Activated naive CD8-positive, alpha-beta T cell treated with anti-CD3 and anti-CD28 coated beads, Interleukin-2, amount 50 U/mL, for 16 hours (primary cell): ENCODE data around the gene TTLL9.

ENCODE experiments used
- DNase-seq: peaks from one replicate; pipeline ENCODE4 v3.0.0-alpha.2; 2020; ENCODE audit warnings: low read depth, low spot score

TTLL9 gene

DNA sequence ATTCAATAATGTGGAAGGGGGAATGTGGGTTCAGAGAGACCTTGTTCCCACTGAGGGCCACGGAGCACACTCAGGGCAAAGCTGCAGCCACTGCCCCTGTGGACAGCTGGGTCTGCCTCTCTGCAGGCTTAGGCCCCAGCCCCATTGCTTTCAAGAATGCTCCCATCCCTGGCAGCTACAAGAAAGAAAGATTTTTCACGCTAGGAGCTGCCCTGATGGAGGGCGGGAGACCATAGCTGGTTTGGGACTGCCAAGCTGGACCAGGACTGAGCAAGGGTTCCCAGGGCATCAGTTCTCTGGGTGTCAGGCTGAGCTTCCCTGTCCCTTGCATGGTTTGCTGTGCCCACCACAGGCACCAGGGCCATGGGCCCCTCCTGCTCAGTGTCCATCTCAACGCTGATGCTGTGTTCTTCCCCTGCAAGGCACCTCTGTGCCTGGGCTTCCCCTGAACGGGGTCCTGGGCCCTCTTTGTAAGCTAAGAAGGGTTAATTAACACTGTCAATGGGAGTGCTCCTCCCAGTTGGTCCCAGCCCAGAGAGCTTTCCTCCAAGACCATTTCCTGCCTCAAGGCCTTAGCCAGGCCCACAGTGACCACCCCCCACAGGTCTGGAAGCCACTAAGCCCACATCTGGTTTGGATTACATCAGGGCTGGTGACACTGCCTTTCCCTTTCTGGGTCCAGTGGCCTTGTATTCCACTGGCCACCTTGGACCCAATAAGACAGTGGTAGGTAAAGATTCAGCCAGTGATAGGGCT, 33.4 kb upstream of the TTLL9 start:
- no peak for DNase-seq

DNA sequence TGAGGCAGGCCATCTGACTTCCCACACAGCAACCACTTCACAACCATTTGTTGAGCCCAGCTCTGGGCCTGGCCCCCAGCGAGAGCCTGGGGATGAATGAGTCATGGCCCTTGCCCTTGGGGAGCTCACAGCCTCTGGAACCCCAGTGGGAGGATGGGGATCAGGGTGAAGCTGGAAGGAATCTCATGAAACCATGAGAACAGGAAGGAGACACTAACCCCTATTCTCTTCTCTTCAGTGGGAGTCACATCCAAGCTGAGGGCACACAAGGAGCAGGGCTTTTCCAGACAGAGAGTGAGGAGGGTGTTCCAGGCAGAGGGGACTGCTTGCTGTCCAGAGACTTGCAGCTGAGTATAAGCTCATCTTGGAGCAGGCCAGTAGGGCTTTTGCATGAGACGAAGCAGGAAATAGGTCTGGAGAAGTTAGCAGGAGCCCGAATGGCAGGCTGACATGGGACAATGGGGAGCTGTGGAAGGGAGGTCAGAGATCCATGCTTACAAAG, 32.5 kb upstream of the TTLL9 start:
- no peak for DNase-seq

DNA sequence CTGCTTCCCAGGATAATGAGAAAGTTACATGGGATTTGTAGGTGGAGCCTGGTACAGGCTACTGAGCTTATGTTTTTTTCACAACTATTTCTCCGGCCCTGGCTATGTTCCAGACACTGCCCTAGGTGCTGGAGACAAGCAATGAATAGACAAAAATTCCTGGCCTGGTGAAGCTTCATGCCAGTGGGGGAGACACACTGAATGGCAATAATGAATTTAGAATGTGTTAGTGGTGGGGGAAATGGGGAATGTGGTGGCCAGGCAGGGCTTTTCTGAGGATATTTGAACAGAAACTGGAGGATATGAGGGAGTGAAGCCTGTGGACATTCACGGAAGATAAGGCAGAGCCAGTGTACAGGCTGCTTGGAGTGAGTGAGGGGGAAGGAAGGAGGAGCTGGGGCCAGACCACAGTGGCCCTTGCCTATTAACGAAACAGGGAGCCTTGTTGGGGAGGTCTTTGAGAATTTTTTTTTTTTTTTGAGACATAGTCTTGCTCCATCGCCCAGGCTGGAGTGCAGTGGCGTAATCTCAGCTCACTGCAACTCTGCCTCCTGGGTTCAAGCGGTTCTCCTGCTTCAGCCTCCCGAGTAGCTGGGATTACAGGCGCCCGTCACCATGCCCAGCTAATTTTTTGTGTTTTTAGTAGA, 31.7 kb upstream of the TTLL9 start:
- DNase-seq = no peak

DNA sequence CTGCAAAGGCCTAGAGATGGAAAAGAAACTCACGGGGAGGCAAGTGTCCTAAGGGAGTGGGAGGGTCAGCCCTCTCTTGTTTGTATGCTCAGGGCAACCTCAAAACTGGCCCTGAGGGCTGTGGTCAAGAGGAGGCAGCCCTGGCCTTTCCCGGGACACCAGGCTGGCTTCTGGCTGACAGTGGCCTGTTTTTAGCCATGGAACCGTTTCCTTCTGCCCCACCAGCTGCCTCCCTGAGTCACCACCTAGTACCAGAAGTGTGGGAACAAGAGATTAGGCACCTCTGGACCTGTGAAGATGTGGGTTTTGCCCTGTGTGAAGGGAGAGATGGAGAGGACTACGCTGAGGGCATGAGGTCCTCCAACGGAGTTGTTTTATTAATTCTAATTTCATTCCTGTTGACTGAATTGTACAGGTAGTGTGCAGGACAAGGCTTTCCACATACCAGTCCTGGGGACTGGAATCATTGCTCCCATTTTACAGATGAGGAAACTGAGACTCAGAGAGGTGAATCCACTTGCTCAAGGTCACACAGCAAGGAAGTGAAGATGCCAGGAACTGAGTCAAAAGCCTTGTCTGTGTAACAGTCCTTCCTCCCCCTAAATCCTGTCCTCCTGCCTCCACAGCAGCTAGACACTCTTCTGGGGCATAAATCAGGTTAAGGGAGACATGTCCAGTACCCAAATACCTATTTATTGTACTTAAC, 30.5 kb upstream of the TTLL9 start:
- no peak for DNase-seq

DNA sequence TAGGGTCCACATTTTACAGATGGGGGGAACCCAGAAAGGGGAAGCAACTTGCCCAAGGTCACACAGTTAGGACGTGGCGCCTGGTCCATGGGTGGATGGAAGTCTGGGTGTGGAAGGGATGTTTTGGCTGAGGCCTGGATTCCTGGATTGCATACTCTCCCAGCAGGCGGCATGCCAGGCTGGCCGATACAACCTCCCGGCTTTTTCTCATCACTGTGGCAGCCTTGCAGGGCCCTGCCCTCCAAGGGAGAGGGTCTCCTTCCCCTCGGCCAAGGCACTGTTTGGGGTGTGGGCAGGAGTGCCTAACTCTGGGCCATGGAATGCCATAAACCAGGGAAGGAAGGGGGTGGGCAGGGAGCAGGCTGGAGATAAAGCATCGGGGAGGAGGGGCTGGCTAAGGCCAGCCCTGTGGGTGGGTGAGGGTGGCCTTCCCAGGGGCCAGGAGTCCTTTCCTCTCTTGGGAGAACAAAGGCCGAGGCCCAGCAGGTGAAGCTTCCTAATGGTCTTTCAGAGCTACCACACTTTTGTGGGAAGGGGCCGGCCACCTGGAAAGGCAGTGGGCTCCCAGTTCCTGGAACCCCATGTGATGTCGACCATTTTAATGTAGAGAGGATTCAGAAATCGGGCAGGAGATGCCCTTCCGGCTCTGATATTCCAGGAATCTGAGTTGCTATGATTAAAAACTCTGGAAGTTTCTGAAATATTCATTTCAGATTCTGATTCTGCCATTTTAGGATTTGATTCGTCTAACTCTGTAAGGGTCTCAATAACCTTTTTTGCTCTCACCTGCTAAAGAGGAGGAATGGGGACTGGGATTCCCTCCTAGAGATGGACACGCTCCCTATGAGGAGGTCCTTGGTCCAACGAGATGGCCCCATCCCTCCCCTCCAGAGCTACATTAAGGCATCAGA, 29.3 kb upstream of the TTLL9 start:
- no peak for DNase-seq

DNA sequence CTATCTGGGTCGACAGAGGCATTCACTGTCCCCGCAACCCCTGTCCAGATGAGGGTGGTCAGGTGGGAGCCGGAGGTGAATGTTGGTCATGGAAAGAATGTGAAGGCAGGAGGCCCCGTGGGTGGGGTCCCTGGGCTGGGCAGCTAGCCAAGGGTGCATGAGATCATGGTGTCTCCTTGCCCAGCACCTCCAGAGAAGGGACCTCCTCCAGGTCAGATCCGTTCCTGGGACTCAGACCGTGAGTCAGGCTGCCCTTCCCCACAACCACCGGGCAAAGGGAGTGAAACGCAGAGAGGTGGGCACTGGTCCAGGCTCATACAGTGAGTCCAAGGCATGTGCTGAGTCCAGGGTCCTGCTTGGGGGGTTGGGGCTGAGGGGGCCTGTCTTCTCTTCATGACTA, 28.5 kb upstream of the TTLL9 start:
- DNase-seq = no peak

DNA sequence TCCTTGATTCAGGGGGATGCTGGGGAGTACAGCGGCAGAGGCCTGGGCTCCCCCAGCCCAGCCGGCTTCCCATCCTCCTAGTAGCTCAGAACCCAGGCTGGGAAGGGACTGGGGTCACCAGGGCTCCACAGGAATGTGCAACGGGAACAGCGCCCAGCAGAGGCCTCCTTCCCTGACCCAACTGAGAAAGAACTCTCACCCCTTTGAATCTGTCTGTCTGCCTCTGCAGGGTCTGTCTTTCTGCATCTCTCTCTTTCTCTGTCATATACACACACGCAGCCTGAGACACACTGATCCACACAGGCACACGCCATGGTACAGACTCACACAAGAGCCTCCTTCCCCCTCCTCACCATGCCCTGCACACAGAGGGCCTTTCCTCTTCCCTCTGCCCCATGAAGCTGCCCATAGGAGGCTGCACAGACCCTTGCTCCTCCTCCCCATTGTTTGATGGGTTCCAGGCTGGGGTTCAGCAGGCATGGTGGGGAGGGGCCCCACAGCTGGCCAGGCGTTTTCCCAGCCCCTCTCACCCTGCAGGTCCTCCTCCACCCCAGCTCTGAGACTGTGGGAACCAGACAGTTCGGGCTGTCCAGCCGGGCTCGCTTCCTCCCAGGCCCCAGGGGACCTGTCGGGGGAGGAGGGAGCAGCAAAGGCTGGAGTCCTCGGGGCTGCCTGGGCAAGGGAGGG, 27.8 kb upstream of the TTLL9 start:
- no peak for DNase-seq

DNA sequence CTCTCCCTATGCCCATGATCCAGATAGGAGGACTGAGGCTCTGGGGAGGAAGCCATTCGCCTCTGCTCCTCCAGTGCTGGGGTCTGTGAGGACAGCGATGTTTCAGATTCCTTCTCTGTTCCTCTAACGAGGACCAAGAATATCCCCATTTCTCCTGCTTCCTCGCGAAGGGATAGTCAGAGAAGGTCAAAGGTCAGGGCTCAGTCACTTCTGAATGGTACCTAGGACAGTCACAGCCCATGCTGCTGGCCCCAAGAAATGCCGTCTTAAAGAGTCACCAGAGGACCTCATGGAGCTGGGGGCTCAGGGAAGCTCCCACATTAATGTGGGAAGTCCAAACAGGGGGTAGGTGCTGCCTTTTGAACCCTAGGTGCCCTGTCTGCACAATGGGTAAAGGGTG, 27.1 kb upstream of the TTLL9 start:
- no peak for DNase-seq

DNA sequence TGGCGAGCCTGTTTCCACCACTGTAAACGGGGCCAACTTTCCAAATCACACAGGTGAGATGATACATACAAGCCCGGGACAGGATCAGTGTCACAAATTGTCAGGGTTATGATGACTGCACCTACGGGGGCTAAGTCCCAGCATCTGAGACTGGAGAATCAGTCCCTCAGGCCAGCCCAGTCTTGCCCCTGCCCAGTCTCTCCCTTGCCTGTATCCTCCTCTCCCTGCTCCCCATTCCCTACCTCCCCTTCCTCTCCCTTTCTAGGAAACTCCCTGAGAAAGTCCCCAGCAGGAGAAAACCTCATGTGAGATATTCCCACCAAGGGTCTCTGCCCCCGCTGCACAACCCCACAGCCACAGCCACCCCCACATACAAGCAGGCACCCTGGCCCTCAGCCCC, 26.6 kb upstream of the TTLL9 start:
- no peak for DNase-seq

DNA sequence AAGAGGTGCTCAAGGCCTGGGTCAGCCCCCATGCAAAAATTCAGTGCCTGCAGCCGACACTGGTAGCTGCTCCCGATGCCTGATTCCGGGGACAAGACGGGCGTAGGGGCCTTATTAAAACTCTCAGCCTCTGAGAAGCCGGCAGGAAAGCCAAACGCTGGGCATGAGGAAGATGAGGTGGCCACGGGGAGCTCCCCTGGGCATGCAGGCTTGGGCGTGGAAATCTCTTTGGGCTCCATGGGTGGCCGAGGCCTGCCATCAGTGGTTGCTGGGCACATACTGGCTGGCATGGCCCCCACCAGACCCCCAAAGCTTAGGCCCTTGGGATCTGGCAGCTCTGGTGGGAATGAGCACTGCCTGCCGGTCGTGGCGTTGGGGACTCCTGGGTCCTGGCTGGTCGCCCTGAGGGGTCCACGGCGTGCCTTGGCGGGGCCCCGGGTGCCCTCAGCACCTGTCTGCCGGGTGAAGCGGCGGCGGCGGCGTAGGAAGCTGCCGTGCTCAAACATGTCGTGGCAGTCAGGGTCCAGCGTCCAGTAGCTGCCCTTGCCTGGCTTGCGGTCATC, 25.6 kb upstream of the TTLL9 start:
- no peak for DNase-seq

DNA sequence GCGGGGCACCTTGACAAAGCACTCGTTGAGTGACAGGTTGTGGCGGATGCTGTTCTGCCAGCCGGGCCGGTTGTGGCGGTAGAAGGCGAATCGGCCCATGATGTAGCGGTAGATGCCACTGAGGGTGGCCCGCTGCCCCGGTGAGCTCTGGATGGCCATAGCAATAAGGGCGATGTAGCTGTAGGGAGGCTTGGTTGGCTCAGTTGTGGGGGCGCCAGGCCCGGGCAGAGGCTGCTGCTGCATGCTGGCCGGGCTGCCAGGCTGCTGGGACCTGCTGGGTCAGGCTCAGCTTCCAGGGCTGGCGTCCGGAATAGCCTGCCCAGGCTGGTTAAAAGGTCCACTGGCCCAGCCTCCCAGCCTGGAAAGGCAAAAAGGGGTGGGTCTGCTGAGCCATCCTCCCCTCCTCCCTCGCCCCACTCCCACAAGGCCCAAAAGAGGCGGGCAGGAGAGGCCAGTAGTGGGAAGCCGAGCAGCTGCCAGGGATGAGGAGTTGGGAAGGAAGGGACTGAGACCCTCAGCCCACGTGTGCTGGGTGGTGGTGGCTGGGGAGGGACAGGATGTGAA, 25.1 kb upstream of the TTLL9 start, which contains the start of gene FOXS1:
FOXS1 (minus strand) TSS at position 305 of the 564 bp plus-strand sequence; CDS start at position 243, 62 bp downstream.
- no peak for DNase-seq

DNA sequence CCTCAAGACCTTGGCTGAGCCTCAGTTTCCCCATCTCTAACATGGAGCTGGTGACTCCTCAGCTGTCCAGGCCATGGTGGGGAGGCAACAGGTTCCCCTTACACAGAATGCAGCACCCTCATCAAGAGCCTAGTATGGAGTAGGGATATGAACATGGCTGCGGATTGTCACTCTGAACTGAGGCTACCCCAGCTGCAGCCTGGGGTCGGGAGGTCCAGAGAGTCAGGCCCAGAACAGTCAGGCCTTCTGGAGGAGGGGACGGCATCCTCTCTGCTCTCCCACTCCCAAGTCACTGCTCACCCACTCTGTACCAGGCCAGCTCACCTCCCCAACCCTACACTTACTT, 23.7 kb upstream of the TTLL9 start:
- DNase-seq = no peak

DNA sequence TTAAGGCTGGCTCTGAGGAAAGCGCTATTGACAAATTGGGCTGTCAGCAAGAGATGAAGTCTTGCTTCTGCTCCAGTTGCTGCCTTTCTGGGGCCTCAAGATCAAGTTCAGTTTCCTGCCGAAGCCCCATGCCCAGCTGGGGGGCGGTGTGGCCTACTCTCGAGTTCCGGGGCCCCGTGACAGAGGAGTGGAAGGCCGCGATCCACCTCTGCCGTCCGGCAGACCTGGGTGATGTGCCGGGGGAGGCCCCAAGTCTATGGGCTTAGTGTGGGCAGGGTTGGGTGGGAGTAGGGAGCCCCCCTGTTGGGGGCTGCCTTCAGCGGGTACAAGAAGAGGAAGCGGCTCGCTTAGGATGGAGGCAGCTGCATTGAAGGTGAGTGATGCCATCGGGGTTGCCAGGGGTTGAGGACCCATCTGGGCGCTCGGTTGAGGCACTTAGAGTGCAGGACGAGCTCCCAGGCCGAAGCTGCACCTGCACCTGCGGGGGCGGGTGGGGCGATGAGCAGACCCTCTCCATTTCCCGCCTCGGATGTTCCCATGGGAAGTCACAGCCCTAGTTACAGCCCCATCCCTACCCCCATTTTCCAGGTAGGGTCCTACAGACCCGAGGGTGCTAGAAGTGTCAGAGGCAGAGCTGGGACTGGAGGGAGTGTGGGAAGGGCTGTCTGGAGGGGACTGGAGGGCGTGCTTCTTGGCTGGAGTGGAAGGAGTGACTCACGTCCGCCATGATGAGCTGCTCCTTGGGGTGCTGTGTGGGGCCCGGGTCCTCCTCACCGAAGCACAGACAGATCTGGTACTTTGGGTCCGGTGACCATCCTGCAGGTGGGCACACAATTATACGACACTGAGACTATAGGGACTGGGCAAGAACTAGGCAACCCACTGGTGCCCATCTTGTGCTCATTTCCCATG, 22.1 kb upstream of the TTLL9 start:
- DNase-seq = no peak

DNA sequence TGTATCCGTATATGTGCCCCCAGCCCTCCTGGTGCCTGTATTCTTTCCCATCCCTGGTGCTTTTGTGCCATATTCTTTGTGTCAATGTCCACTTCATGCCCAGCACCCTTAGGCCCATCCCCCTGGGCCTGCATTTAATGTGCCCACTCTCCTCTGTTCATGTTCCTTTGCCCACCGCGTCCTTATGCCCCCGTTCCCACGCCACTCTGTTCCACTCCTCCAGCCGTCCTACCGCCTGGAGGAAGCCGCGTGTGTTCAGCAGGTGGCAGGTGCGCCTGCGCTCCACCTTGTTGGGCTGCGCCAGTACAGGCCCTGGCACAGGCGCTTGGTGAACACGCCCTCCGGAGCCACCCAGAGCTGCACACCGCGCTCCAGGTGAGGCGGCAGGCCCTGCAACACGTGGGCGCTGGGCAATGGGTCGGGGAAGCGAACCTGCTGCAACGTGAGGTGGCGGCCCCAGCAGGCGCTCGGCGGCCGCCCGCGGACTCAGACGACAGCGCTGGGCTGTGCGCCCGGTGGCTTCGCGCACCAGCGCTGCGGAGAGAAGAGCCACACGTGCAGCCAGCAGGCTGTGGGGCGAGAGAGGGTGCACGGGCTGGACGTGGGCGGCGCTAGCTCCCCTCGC, 21.0 kb upstream of the TTLL9 start:
- no peak for DNase-seq

DNA sequence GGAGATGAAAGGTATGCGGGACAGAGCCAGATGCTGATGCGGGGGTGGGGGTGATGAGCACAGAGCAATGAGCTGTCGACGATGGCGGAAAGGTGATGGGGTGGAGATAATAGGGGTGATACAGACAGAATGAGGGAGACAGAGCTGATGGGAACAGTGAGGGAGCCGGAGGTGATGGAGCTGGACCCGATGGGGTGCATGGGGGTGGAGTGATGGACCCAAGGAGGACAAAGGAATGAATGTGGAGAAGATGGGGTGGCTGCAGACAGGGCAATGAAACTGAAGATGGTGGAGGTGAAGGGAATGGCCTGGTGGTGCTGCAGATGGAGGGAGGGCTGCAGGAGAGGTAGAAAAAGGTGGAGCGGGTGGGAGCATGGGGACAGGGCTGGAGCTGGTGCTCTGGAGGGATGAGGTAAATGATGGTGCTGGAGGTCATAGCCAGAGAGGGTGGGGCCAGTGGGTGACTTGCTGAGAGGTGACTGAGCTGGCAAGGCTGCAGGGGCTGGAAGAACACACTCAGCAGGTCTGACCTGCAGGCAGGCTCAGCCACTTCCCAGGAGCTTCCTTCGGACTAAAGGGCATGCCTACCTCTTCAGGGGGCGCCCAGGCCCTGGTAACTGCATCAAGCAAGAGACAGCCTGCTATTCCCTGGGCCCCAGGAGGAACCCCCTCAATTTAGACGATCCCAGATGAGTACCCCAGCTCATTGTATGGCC, 19.0 kb upstream of the TTLL9 start:
- DNase-seq = no peak

DNA sequence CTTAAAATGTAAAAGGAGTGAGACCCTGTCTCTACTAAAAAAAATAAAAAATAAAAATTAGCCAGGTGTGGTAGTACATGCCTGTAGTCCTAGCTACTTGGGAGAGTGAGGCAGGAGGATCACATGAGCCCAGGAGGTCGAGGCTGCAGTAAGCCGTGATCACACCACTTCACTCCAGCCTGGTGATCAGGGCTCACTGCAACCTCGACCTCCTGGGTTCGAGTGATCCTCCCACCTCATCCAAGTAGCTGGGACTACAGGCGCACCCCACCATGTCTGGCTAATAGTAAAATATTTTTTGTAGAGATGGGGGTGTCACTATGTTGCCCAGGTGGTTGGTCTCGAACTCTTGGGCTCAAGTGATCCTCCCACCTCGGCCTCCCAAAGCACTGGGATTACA, 17.0 kb upstream of the TTLL9 start:
- DNase-seq = no peak

DNA sequence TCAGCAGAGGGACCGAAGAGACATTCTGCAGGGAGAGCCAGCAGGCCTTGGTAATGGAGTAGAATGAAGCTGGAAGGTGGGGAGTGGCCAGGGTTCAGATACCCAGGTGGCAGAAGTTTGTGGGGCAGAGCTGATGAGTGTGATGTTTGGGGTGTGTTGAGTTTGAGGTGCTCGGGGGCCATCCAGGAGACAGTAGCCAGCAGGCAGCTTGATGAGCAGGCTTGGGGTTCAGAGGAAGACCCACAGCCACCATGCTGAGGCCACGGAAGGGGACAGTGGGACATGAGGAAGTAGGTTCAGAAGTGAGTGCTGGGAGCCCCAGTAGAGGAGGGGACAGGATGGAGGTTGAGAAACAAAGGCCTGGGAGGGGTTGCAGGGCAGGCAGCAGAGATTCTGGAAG, 13.9 kb upstream of the TTLL9 start:
- no peak for DNase-seq
